Motor neuron (in vitro differentiated cells): ENCODE data around the gene C2orf49. TPM values are rescaled to one million over a fixed set of nuclear protein-coding genes. Genes with fewer than 3 reads are reported as not detected.

Experiments used
- ATAC-seq, 8 experiments: fragments of 200-7000 bp; cut with Tn5 transposase; replicated peaks in 6 of 8; 2 replicates each; pipeline ENCODE4 v1.8.0; 2021; ENCODE audit warnings: mild to moderate bottlenecking in 8 of 8, moderate library complexity in 8 of 8
- H3K27ac ChIP-seq, 2 donors: fragments of 250-450 bp; sonication (Bioruptor Pico); 2 replicates each; pipeline ENCODE4 v1.9.0; 2021; ENCODE audit warnings: antibody characterized with exemption in 2 of 2, mild to moderate bottlenecking in 2 of 2, moderate library complexity in 1 of 2
- H3K4me1 ChIP-seq, 2 donors: fragments of 250-450 bp; sonication (Bioruptor Pico); replicated peaks in 1 of 2; 2 replicates each; pipeline ENCODE4 v1.6.1; 2021; ENCODE audit warnings: antibody characterized with exemption in 2 of 2, mild to moderate bottlenecking in 2 of 2, moderate library complexity in 1 of 2
- H3K4me3 ChIP-seq, 5 donors: fragments of 250-450 bp; sonication (Bioruptor Pico); 2 replicates each; pipeline ENCODE4 v1.9.0; 2021; ENCODE audit warnings: antibody characterized with exemption in 5 of 5, mild to moderate bottlenecking in 5 of 5, moderate library complexity in 4 of 5
- WGBS, 10 experiments: fragments of 450-650 bp; shearing (Covaris generic); methylation state at CpG; one replicate each; pipeline ENCODE4 v1.0.0; 2022; 5-methylcytosine and 5-hydroxymethylcytosine counted together
- in situ Hi-C, 9 experiments: fragments of 400-800 bp; cut with MboI; loops; one replicate each; pipeline ENCODE4 v1.15.0; 2021; ENCODE audit warnings: low sequenced_read_pairs in 9 of 9, low pct_unique_long_range_greater_than_20kb in 2 of 9; ENCODE audit not compliant: unreplicated experiment in 9 of 9
- total RNA-seq, 8 experiments: library from RNA; unstranded; fragments of 300-600 nt; gene quantifications; 2 replicates each; pipeline versions ENCODE4 v1.2.3 to v1.2.4, GENCODE V29; 2022

Gene C2orf49
- total RNA-seq: 10 to 100 TPM; 18.2 to 27.9 (median 21.7) TPM

DNA sequence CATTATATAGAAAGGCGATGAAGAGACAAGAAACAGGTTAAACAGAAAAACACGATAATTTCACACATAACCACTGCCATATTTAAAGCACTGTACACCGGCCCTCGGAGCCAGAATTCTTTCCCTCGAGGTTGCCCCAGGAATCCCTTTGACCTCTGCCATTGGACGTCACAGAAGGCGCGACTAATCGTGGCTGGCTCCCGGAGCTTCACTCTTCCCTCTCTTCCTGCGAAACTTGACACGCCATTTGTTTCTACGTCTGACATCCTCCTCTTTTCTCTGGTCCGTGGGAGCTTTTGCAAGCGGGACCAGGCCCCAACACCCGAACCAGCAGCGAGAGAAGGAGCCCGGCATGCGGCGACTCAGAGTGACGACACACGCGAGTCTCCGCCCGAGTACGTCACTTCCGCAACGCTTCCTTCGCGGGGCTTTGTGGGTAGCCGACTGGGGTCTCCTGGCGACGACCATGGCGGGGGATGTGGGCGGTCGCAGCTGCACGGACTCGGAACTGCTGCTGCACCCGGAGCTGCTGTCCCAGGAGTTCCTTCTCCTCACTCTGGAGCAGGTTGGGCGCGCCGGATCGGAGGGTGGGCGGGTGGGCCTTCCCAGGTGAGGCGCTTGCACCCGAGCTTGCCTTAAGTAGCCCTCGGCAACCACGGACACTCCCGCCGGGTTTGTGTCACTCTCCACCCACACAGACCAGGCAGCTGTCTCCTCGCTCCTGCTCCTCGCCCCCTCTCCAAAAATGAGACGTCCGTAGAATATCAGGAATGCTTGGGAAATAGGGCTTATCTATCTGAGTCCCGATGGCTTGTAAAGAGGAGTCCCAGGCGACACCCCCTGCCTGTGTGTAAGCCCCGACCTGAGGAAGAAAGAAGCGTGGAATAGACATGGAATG, at the start of gene C2orf49:
C2orf49 (plus strand) TSS at position 419 of the 898 bp plus-strand sequence; CDS start at position 467, 48 bp downstream.
- Histone ChIP-seq H3K4me1 (peaks cover 13 to 15% of the 10 kb centered on the region in 2 donors), H3K4me3 (peak within 1 kb of the TSS; percentile 61 to 91 (median 73)), H3K27ac (peak within 1 kb of the TSS; percentile 99 to 100)
- WGBS, 10 experiments: 0 to 2% (median 0%) methylated on average over 4 to 30 of the region's 58 CpGs; no CpG with 5 or more reads in 2 of the 10 experiments
- peak; percentile 93 to 99 (median 97) for ATAC-seq
- in situ Hi-C loops: no loop called here

DNA sequence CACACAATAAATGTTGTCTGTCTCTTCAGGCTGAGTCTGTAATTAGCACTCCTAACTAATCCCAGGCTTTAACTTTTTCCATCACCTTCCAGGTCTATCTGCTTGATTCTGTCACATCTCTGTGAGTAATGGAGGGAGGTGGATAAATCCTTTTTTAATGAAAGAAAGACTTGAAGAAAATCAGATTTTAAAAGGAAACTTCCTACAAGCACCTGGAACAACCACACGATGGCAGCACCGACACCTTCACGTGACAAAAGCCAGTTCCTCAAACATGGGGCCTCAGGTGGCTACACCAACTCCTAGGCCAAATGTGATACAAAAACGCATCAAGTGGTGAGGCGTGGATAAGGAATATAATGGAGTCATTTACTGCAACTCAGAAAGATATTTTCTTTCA, 49.6 kb upstream of the C2orf49 start:
- Histone ChIP-seq H3K4me1 (no peaks in the 10 kb centered on the region), H3K27ac (no peak overlapping the region), H3K4me3 (no peak overlapping the region)
- peak in 2 of 8 experiments; percentile 23 to 32 for ATAC-seq
- 40 to 93% (median 69%) methylated on average over 3 to 5 of the region's 5 CpGs; no CpG with 5 or more reads in 2 of the 10 experiments for WGBS, 10 experiments
- in situ Hi-C loops: no loop called here

DNA sequence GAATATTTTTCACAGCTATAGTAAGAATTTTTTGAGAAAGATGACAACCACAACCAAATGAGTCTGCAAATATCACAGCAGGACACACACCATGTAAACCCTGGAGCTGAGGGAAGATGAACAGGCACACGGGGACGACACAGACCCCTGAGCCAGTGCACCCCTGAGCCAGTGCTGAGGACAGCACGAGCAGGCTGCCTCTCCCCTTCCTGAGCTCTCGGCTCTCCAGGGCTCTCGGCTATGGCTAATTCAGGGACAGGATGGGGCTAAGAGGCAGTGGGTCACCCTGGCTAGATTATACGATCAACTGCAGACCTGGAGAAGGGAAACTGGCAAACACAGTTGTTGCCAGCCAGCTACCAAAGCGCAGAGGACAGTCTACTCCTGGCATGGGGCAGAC, 49.2 kb upstream of the C2orf49 start:
- ATAC-seq: no peak
- in situ Hi-C loops: no loop called here

DNA sequence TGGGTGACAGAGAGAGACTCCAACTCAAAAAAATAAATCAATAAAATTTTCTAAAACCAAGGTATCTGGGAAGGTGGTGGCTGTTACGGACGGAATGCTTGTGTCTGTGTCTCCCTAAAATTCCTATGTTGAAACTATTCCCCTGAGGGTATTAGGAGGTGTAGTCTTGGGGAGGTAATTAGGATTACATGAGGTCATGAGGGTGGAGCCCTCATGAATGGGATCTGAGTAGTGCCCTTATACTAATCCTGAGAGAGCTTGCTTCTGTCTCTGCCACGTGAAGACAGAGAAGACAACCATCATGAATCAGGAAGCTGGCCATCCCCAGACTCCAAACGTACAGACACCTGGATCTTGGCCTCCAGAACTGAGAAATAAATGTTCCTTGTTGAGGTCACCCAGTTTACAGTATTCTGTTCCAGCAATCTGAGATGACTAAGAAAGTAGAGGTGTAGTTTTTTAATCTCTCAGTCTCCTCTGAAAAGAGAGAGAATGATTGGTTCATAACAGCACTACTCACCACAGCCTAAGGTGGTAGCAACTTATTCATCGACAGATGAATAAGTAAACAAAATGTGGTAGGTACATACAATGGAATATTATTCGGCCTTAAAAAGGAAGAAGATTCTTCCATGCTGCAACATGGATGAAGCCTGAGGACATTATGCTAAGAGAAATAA, 46.2 kb upstream of the C2orf49 start:
- H3K27ac ChIP-seq: no peak overlapping the region
- H3K4me3 ChIP-seq: no peak overlapping the region
- 40 to 97% (median 88%) methylated on average over 1 to 6 of the region's 6 CpGs; no CpG with 5 or more reads in 2 of the 10 experiments for WGBS, 10 experiments
- in situ Hi-C loops: loop anchor here in 1 of 9 experiments (10.0 kb wide), 1 partner anchor 176 kb away; no protein-coding TSS in a partner anchor
- peak in 3 of 8 experiments; percentile 33 to 73 (median 60) for ATAC-seq
- H3K4me1 ChIP-seq: peaks cover 0 to 2% of the 10 kb centered on the region in 2 donors

More for the DNA sequence above, 49.2 kb upstream of the C2orf49 start:
- Histone ChIP-seq H3K4me1 (no peaks in the 10 kb centered on the region), H3K4me3 (no peak overlapping the region), H3K27ac (no peak overlapping the region)
- 63 to 100% (median 97%) methylated on average over 1 to 6 of the region's 7 CpGs; no CpG with 5 or more reads in 3 of the 10 experiments for WGBS, 10 experiments

DNA sequence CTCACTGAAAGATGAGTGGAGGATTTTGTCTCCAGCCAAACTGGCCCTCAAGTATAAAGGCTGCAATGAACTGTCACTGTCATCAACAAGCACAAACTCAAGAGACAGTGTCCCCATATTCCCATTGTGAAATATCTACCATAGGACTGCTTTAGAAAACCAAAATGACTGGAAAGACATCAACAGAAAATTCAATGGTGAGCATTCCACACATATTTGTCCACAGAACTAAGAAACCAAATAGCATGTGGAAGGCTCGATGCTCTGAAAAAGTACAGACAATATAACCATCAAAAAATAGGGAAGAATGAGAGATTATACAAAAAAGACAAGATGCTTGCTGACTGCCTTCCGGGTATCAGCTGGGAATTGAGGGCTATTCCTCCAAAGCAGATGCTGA, 45.4 kb upstream of the C2orf49 start:
- in situ Hi-C loops: loop anchor here in 1 of 9 experiments (10.0 kb wide), 1 partner anchor 177 kb away; no protein-coding TSS in a partner anchor
- no peak for ATAC-seq
- 81 to 100% (median 94%) methylated on average over 1 to 2 of the region's 2 CpGs; no CpG with 5 or more reads in 1 of the 10 experiments for WGBS, 10 experiments
- H3K27ac ChIP-seq: no peak overlapping the region
- peaks cover 0 to 2% of the 10 kb centered on the region in 2 donors for H3K4me1 ChIP-seq
- H3K4me3 ChIP-seq: no peak overlapping the region

DNA sequence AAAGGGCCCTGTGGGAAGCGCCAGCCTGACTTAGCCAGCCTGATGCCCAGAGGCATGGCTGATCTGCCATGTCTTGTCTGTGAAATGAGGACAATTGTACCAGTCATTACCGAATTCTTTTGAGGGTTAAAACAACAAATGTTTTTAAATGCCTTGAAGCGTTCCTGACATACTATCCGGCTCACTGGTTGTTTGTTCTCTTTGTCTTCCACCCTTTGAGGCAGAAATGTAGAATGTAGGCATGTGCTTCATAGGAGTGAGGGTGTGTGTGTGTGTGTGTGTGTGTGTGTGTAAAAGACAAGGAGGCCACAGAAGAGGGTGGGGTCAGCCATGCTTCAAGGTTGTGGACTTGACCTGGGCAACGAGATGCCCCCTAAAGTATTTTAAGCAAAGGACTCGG, 43.3 kb upstream of the C2orf49 start:
- 40 to 100% (median 88%) methylated on average over 1 to 6 of the region's 6 CpGs; no CpG with 5 or more reads in 2 of the 10 experiments for WGBS, 10 experiments
- Histone ChIP-seq H3K4me3 (no peak overlapping the region), H3K4me1 (peaks cover 0 to 2% of the 10 kb centered on the region in 2 donors), H3K27ac (no peak overlapping the region)
- ATAC-seq: no peak
- in situ Hi-C loops: loop anchor here in 1 of 9 experiments (10.0 kb wide), 1 partner anchor 179 kb away; no protein-coding TSS in a partner anchor

DNA sequence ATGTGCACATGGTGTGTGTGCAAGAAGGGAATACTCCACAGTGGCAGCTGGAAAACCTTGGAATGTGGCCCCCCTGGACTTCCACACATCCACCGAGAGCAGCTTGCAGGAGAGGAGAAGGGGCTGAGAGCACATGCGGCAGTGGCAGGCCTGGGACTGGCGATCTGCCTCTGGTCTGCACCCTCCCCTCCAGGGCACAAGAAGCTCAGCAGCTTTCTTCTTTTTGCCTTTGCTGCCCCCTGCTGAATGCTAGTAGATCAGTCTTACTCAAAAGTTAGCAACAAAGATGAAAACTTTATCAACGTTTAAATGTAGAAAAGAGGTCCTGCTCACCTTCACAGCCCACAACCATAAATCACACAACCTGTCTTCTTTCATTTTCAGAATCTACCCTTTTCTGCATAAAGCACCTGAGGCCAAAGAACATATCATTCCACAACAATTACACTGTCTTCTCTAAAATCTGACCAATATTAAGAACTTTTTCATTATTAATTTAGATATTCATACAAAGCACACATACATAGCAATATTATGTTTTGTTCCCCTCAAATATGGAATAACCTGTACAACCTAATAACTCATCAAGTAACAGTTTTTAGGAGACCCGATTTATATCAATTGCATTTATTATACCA, 42.4 kb upstream of the C2orf49 start:
- peak; percentile 63 to 97 (median 79) for ATAC-seq
- Histone ChIP-seq H3K4me3 (no peak overlapping the region), H3K27ac (no peak overlapping the region), H3K4me1 (peaks cover 0 to 2% of the 10 kb centered on the region in 2 donors)
- in situ Hi-C loops: loop anchor here in 1 of 9 experiments (10.0 kb wide), 1 partner anchor 180 kb away; no protein-coding TSS in a partner anchor
- 10 to 67% (median 25%) methylated on average over 2 to 5 of the region's 5 CpGs; no CpG with 5 or more reads in 2 of the 10 experiments for whole genome bisulfite sequencing, 10 experiments

DNA sequence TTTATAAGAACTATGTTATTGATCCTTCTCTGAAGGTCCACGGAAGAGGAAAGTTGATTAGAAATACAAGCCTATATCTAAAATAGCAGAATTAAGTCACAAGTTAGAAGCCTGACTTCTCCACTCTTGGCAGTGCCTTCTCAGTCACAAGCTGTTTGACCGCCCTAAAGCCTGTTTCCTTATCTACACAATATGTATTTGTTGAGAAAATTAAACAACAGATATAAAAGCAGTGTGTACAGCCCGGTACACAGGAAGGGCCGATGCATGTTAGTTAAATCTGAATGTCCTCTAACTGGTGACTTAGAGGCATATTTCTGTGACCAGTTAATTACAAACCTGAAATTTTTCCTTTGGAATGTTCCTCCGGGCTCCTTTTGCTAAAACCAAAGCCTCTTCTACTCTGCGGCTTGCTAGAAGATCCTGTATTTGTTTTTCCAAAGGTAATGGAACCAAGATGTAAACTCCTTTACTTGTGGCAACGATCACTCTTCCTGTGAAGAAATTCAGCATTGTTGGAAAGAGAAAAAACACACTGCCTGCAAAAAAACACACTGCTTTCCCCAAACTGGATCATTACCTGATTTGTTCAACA, 41.2 kb upstream of the C2orf49 start:
- Histone ChIP-seq H3K4me3 (no peak overlapping the region), H3K27ac (no peak overlapping the region), H3K4me1 (peaks cover 0 to 2% of the 10 kb centered on the region in 2 donors)
- 76 to 100% (median 94%) methylated on average over 3 to 7 of the region's 7 CpGs for WGBS, 10 experiments
- ATAC-seq: no peak
- in situ Hi-C loops: loop anchor here in 1 of 9 experiments (10.0 kb wide), 1 partner anchor 181 kb away; no protein-coding TSS in a partner anchor

DNA sequence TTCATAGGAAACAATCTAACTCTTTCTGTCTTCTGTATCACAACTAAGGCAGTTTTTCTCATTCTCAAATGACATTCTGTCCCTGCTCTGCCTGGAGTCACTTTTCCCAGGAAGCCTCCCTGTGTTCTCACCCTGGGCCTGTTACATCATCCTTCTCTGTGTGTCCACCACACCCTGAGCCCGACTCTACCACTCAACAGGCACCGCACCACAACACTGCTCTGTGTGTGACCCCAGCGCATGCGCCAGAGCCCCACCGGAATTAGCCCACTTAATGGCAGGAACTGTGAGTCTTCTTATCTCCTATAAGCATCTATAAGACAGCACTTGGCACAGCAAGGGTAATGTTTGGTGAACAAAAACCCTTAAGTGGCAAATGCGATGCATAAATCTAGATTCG, 40.1 kb upstream of the C2orf49 start:
- 62 to 100% (median 84%) methylated on average over 2 to 7 of the region's 7 CpGs; no CpG with 5 or more reads in 2 of the 10 experiments for WGBS, 10 experiments
- ATAC-seq: peak in 4 of 8 experiments; percentile 52 to 91 (median 68)
- no peak overlapping the region for H3K27ac ChIP-seq
- H3K4me3 ChIP-seq: no peak overlapping the region
- H3K4me1 ChIP-seq: peaks cover 0 to 2% of the 10 kb centered on the region in 2 donors
- in situ Hi-C loops: loop anchor here in 1 of 9 experiments (10.0 kb wide), 1 partner anchor 182 kb away; no protein-coding TSS in a partner anchor

DNA sequence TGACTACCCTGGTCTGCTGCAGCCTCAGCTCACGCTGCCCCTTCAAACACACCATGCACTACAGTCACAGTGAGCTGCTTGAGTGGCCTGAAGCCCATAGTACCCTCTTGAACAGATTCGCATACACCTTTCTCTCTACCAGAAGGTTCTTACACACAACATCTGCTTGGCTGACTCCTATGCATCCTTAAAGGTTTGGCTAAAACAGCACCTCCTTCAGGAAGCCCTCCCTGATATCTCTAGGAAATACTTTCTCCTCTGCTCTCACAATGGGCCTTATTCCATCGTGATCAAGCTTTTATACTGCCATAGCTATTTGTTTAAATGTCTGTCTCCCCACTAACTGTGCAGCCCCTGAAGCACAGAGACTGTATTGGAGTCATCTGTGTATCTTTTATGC, 39.3 kb upstream of the C2orf49 start:
- no peak overlapping the region for H3K4me3 ChIP-seq
- no peak overlapping the region for H3K27ac ChIP-seq
- H3K4me1 ChIP-seq: peaks cover 0 to 2% of the 10 kb centered on the region in 2 donors
- in situ Hi-C loops: loop anchor here in 1 of 9 experiments (10.0 kb wide), 1 partner anchor 183 kb away; no protein-coding TSS in a partner anchor
- WGBS, 10 experiments: 80 to 100% (median 89%) methylated on average over 1 to 2 of the region's 3 CpGs; no CpG with 5 or more reads in 4 of the 10 experiments
- ATAC-seq: no peak

DNA sequence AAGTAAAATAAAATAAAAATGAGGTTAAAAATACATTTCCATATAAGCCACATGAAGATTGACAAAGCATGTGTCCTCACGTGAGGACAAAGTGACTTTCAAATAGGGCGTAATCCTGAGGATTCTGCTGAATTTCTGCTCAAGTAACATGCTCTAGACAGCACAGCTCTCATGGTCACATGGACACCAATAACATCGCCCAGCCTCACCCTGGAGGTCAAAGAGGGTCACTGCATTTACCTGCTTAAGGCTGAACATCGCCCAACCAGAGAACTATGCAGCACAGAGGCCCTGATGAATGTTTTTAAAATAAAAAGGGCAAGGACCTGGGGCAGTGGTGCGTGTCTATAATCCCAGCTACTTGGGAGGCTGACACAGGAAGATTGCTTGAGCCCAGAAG, 38.0 kb upstream of the C2orf49 start:
- Histone ChIP-seq H3K27ac (no peak overlapping the region), H3K4me3 (no peak overlapping the region), H3K4me1 (peaks cover 0 to 2% of the 10 kb centered on the region in 2 donors)
- ATAC-seq: no peak
- 67 to 100% (median 89%) methylated on average over 1 to 5 of the region's 5 CpGs for WGBS, 10 experiments
- in situ Hi-C loops: loop anchor here in 1 of 9 experiments (10.0 kb wide), 1 partner anchor 184 kb away; no protein-coding TSS in a partner anchor

DNA sequence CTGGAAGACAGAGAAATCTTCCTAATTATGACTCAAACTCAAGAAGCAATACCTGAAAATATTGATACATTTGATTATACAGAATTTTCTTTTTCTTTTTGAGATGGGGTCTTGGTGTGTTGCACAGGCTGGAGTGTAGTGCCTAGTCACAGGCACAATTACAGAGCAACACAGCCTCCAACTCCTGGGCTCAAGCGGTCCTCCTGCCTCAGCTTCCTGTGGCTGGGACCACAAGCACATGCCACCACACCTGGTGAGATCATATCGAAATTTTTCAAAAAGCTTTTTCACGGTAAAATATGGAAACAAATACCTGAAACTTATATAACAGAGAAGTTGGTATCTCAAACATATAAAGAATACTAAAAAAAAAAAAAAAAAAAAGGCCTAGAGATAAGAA, 35.7 kb upstream of the C2orf49 start:
- no peak overlapping the region for H3K27ac ChIP-seq
- in situ Hi-C loops: no loop called here
- peaks cover 0 to 9% of the 10 kb centered on the region in 2 donors for H3K4me1 ChIP-seq
- H3K4me3 ChIP-seq: no peak overlapping the region
- no peak for ATAC-seq
- WGBS, 10 experiments: 83 to 100% (median 100%) methylated on average over 1 to 3 of the region's 3 CpGs; no CpG with 5 or more reads in 1 of the 10 experiments
